GM19467 (cell line): ENCODE results near the gene TMEM134.

ENCODE experiments used
- ATAC-seq: cut with Tn5 transposase; IDR thresholded peaks from one replicate; pipeline ENCODE4 v1.9.1; 2021; ENCODE audit warnings: mild to moderate bottlenecking, moderate library complexity; ENCODE audit not compliant: unreplicated experiment

The TMEM134 gene

GRCh38 chr11:67423891-67424613 lies 45.0 kb downstream of the TMEM134 start:
- ATAC-seq, result no peak

GRCh38 chr11:67423466-67423865 lies 45.6 kb downstream of the TMEM134 start:
- no peak for ATAC-seq

GRCh38 chr11:67422891-67423290 lies 46.2 kb downstream of the TMEM134 start:
- no peak for ATAC-seq

- ATAC-seq, result peak; percentile 6
Observed at GRCh38 chr11:67421430-67422031, 47.5 kb downstream of the TMEM134 start.

GRCh38 chr11:67420646-67421429 lies 48.2 kb downstream of the TMEM134 start:
- ATAC-seq, result peak; percentile 82

- no peak for ATAC-seq
Observed at GRCh38 chr11:67420147-67420645, 48.9 kb downstream of the TMEM134 start.

- no peak for ATAC-seq
Observed at GRCh38 chr11:67419325-67420049, 49.6 kb downstream of the TMEM134 start.

GRCh38 chr11:67418476-67419281 lies 50.4 kb downstream of the TMEM134 start:
- no peak for ATAC-seq

GRCh38 chr11:67417425-67417824 lies 51.6 kb downstream of the TMEM134 start:
- no peak for ATAC-seq

- ATAC-seq, result no peak
Observed at GRCh38 chr11:67416416-67417335, 52.4 kb downstream of the TMEM134 start.

GRCh38 chr11:67415501-67416304 lies 53.3 kb downstream of the TMEM134 start, which contains the start of gene CARNS1:
Gene CARNS1, plus strand, starts transcription at chr11:67415678. Its CDS starts 522 bp downstream, at chr11:67416200.
- no peak for ATAC-seq

GRCh38 chr11:67413266-67413849 lies 55.7 kb downstream of the TMEM134 start:
- no peak for ATAC-seq

GRCh38 chr11:67412495-67413179 lies 56.4 kb downstream of the TMEM134 start:
- no peak for ATAC-seq

- ATAC-seq, result no peak
Observed at GRCh38 chr11:67411785-67412152, 57.3 kb downstream of the TMEM134 start.
